Ovary (tissue), 3 donors: ENCODE results near the gene FLCN.

ENCODE experiments used
- POLR2A ChIP-seq: fragments of 450-650 bp; IDR thresholded peaks from one replicate; pipeline ENCODE4 v1.6.1; 2017; ENCODE audit warnings: antibody characterized with exemption, mild to moderate bottlenecking, moderate library complexity
- TF ChIP-seq, protein P1 (sequence below), 3 donors: fragments of 450-650 bp in 2 of 3; fragments of 200-600 bp in 1 of 3; IDR thresholded peaks; one replicate each; pipeline versions ENCODE4 v1.5.1 to v1.8.0; 2016 to 2022; ENCODE audit warnings: antibody characterized with exemption in 3 of 3, mild to moderate bottlenecking in 1 of 3
- donor health status: DM: no; HTN: no; CAD: no.

DNA sequence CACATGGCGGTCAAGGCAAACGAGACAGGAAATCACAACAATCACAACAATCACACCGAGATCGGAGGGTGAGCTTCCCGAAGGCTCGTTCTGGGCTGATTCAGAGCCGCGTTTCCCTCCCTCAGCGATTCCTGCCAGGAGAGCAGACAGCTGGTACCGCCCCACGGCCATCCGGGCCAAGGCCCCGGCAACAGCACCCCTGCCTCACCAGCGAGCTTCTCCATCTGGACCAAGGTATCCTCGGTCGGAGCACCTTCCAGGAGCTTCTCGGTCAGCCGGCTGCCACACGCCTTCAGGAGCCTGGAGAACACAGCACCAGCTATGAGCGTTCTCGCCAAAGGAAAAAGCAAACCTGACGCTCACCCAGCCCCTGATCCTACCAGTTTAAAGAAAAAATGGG lies 15.6 kb downstream of the FLCN start:
- TF ChIP-seq, protein P1, sequence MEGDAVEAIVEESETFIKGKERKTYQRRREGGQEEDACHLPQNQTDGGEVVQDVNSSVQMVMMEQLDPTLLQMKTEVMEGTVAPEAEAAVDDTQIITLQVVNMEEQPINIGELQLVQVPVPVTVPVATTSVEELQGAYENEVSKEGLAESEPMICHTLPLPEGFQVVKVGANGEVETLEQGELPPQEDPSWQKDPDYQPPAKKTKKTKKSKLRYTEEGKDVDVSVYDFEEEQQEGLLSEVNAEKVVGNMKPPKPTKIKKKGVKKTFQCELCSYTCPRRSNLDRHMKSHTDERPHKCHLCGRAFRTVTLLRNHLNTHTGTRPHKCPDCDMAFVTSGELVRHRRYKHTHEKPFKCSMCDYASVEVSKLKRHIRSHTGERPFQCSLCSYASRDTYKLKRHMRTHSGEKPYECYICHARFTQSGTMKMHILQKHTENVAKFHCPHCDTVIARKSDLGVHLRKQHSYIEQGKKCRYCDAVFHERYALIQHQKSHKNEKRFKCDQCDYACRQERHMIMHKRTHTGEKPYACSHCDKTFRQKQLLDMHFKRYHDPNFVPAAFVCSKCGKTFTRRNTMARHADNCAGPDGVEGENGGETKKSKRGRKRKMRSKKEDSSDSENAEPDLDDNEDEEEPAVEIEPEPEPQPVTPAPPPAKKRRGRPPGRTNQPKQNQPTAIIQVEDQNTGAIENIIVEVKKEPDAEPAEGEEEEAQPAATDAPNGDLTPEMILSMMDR (IDR thresholded peaks at IDR 0.05) = no peak
- no peak for TF ChIP-seq POLR2A
